Testis (tissue), 2 donors: ENCODE data around the gene EHD4.

Experiments
- CTCF ChIP-seq, 3 experiments: fragments of 450-650 bp in 2 of 3; fragments of 200-600 bp in 1 of 3; sonication (generic) in 1 of 3; IDR thresholded peaks; one replicate each; pipeline ENCODE4 v1.5.1; 2016 to 2019; ENCODE audit warnings: antibody characterized with exemption in 3 of 3, mild to moderate bottlenecking in 2 of 3, moderate library complexity in 1 of 3
- POLR2A ChIP-seq: fragments of 450-650 bp; IDR thresholded peaks from one replicate; pipeline ENCODE4 v1.6.1; 2017; ENCODE audit warnings: antibody characterized with exemption, mild to moderate bottlenecking, moderate library complexity

- no peak for TF ChIP-seq POLR2A
- no peak for TF ChIP-seq CTCF (IDR thresholded peaks at IDR 0.05)
Observed at GRCh38 chr15:41930867-41931222, 41.5 kb downstream of the EHD4 start.
